Measurements from ENCODE around the gene UTP4. TPM values are rescaled to one million over a fixed set of nuclear protein-coding genes. Genes with fewer than 3 reads are reported as not detected.

Gene UTP4
- total RNA-seq, 6 donors from 2014 or later, result 10.9 to 38.8 (median 28.4) TPM

DNA sequence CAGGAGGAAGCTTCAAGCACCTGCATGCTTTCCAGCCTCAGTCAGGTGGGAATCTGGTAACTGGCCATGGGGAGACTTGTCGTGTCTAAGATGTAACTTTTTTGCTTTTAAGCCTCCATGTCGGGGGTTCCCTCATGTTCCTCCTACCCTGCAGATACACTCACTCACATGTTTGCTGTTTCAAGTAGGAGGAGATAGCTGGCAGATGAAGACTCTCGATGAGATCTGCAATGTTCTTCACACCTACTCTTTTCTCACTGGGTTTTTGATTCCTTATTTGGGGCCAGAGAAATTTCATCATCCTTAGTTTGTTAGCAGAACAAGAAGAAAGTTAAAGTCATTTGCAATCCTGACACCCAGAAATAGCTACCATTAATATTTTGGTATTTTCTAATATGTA lies 24.7 kb downstream of the UTP4 start:
- H3K9me3 ChIP-seq, result no peaks in the 10 kb centered on the region
- H3K27ac ChIP-seq, result no peak overlapping the region
- no peak overlapping the region for H3K4me3 ChIP-seq
- no peaks in the 10 kb centered on the region for H3K4me1 ChIP-seq
- peaks cover 15 to 99% (median 72%) of the 10 kb centered on the region in 4 donors for H3K36me3 ChIP-seq
- DNase-seq (no peak), ATAC-seq (ENCODE audit: low FRiP score in 2 of 2) (no peak)
- TF ChIP-seq POLR2A (IDR thresholded peaks at IDR 0.05) (no peak), EP300 (IDR thresholded peaks at IDR 0.05) (no peak), POLR2AphosphoS5 (IDR thresholded peaks at IDR 0.05) (no peak)
- TF ChIP-seq, protein P1, sequence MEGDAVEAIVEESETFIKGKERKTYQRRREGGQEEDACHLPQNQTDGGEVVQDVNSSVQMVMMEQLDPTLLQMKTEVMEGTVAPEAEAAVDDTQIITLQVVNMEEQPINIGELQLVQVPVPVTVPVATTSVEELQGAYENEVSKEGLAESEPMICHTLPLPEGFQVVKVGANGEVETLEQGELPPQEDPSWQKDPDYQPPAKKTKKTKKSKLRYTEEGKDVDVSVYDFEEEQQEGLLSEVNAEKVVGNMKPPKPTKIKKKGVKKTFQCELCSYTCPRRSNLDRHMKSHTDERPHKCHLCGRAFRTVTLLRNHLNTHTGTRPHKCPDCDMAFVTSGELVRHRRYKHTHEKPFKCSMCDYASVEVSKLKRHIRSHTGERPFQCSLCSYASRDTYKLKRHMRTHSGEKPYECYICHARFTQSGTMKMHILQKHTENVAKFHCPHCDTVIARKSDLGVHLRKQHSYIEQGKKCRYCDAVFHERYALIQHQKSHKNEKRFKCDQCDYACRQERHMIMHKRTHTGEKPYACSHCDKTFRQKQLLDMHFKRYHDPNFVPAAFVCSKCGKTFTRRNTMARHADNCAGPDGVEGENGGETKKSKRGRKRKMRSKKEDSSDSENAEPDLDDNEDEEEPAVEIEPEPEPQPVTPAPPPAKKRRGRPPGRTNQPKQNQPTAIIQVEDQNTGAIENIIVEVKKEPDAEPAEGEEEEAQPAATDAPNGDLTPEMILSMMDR (IDR thresholded peaks at IDR 0.05), result no peak
- WGBS, 2 donors, result 81 to 89% methylated on average over 3 of the region's 3 CpGs
- no peaks in the 10 kb centered on the region for H3K27me3 ChIP-seq

DNA sequence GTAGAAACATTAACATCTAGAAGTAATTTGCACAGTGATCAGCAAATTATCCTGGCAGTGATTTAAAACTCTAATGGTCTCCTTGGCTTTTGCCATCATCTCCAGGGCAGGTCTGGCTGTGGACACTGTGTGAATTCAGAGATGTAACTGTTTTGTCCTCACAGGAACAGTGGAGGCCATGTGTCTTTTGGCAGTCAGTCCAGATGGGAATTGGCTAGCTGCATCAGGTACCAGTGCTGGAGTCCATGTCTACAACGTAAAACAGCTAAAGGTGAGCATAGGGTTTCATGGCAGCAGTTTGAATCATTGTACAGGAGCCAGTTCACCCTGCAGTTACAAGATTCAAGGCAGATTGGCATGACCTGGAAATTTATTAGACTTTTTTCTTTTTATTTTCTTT lies 27.7 kb downstream of the UTP4 start:
- no peak for DNase-seq
- ATAC-seq (ENCODE audit: low FRiP score in 2 of 2), result no peak
- H3K36me3 ChIP-seq, result peaks cover 8 to 99% (median 52%) of the 10 kb centered on the region in 4 donors
- no peak overlapping the region for H3K4me3 ChIP-seq
- no peaks in the 10 kb centered on the region for H3K9me3 ChIP-seq
- TF ChIP-seq POLR2A (IDR thresholded peaks at IDR 0.05), result no peak
- TF ChIP-seq POLR2AphosphoS5 (IDR thresholded peaks at IDR 0.05), result no peak
- TF ChIP-seq, protein P1 (IDR thresholded peaks at IDR 0.05), result no peak
- H3K4me1 ChIP-seq, result no peaks in the 10 kb centered on the region
- WGBS, 2 donors, result 94 to 100% methylated on average over 1 of the region's 1 CpG
- no peaks in the 10 kb centered on the region for H3K27me3 ChIP-seq
- no peak overlapping the region for H3K27ac ChIP-seq

DNA sequence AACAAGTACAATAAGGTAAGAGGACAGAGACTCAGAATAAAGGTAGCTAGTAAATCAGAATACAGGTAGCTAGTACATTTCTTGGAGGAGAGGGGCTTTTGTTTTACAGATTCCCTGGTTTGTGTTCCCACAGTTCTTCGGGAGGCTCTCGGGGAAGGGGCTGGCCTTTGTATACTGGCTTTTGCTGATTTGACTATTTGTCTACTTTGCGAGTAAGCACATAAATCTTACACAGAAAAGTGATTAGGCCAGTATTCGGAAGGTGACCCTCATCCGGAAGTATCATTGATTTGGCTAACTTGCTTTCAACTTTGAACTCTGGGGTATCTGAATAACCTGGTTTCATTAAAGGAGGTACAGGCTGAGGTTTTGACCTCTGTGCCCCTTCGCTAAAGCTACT lies 33.1 kb downstream of the UTP4 start:
- ATAC-seq (ENCODE audit: low FRiP score in 2 of 2) (no peak), DNase-seq (no peak)
- H3K9me3 ChIP-seq, result no peaks in the 10 kb centered on the region
- 96 to 97% methylated on average over 6 of the region's 6 CpGs for WGBS, 2 donors
- H3K27ac ChIP-seq, result no peak overlapping the region
- no peak overlapping the region for H3K4me3 ChIP-seq
- no peaks in the 10 kb centered on the region for H3K27me3 ChIP-seq
- H3K4me1 ChIP-seq, result peaks cover 8 to 11% (median 9%) of the 10 kb centered on the region in 4 donors
- peaks cover 3 to 84% (median 24%) of the 10 kb centered on the region in 4 donors for H3K36me3 ChIP-seq
- no peak for TF ChIP-seq EP300 (IDR thresholded peaks at IDR 0.05)
- no peak for TF ChIP-seq POLR2A (IDR thresholded peaks at IDR 0.05)
- TF ChIP-seq, protein P1 (IDR thresholded peaks at IDR 0.05), result no peak
- TF ChIP-seq POLR2AphosphoS5 (IDR thresholded peaks at IDR 0.05), result no peak

DNA sequence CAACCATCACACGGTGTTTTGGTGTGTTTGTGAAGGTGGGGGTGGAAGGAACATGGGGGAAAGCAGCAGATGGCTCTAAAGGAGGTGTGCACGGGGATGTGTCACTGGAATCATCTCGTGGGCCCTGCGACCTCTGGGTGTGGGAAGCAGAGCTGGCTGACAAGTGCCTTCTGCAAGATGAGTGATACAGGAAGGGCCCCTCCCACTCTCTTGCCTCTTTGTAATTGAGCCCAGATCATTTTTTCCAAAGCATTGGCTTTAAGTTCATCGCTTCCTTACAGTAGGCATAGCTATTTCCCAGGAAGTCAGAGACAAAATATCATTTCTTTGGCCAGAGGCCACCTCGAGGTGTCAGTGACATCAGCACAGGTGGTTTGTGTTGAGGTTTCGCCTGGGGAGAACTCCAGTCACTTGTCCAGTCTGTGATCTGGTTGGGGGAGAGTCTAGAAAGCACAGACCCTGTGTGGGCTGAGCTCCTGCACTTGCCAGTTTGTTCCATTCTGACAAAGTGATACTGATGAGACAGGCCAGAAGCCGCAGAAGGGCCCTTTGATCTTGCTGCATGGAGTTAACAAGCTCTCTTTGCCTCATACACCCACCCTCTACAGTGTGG lies 33.9 kb downstream of the UTP4 start:
- Histone ChIP-seq H3K27me3 (no peaks in the 10 kb centered on the region), H3K27ac (no peak overlapping the region), H3K9me3 (no peaks in the 10 kb centered on the region), H3K36me3 (peaks cover 3 to 76% (median 18%) of the 10 kb centered on the region in 4 donors), H3K4me3 (no peak overlapping the region), H3K4me1 (peaks cover 8 to 18% (median 15%) of the 10 kb centered on the region in 4 donors)
- no peak for ATAC-seq (ENCODE audit: low FRiP score in 2 of 2)
- TF ChIP-seq POLR2AphosphoS5 (IDR thresholded peaks at IDR 0.05) (no peak), EP300 (IDR thresholded peaks at IDR 0.05) (no peak), POLR2A (IDR thresholded peaks at IDR 0.05) (no peak)
- TF ChIP-seq, protein P1 (IDR thresholded peaks at IDR 0.05), result no peak
- 59 to 67% methylated on average over 8 of the region's 8 CpGs for WGBS, 2 donors
- no peak for DNase-seq
